ENCODE measurements around the gene ANAPC15. TPM values are rescaled to one million over a fixed set of nuclear protein-coding genes. Genes with fewer than 3 reads are reported as not detected.
"Not testable (repeated sequence)": the region's sequence is repeated elsewhere in the genome, so short reads cannot be mapped to it uniquely, and the experiment has no call there.

ANAPC15 gene
- total RNA-seq (ENCODE audit: unreplicated experiment): 36.5 TPM
- long read RNA-seq, partial matches to known transcripts: 4 of 13 reads
- long read RNA-seq, other reads (novel, unspliced or antisense): 2 of 13 reads

DNA sequence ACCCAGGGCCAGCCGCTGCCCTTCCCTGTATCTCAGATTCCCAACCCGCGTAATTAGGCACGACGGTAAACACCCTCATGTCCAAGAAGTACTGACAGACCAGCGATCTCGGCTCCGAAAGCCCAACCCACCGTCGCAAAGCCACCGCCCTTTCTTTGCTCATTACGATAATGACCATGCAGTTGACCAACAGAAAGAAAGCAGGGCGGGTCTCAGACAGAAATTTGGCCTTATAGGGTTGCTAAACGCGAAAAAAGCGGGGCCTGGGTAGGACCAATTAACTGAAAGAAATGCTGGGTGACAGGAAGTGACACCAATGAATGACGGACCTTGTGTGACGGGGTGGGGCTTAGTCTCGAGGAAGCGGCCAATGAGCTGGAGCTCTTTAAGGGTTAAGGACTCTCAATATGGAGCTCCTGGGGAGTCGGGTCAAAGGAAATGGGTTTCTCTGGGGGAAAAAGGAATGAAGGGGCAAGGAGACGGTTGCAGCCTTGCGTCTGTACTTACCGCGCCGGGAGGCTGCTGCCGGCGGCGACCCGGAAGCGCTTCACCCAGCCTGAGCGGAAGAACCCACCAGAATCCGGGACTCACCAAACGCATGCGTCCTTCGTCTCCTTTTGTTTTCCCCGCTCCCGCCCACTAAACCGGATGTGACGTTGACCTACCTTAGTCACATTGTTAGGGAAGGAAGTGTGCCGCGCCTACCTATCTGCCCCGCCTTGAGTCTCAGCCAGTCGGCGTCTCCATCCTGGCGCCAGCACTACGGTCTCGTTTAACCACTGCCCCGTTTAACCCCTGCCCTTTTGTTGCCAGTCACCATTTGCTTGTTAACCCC is at the start of gene ANAPC15:
Gene ANAPC15 (minus strand): TSS at position 553 of the 835 bp plus-strand sequence. CDS start 1,419 bp downstream, outside the sequence.
- peaks cover 18% of the 10 kb centered on the region for H3K27me3 Mint-ChIP-seq (ENCODE audit: unreplicated experiment)
- H3K9me3 Mint-ChIP-seq (ENCODE audit: unreplicated experiment): no peaks in the 10 kb centered on the region
- peak within 1 kb of the TSS; percentile 96 for H3K4me3 Mint-ChIP-seq (ENCODE audit: unreplicated experiment)
- TF ChIP-seq, protein P1, sequence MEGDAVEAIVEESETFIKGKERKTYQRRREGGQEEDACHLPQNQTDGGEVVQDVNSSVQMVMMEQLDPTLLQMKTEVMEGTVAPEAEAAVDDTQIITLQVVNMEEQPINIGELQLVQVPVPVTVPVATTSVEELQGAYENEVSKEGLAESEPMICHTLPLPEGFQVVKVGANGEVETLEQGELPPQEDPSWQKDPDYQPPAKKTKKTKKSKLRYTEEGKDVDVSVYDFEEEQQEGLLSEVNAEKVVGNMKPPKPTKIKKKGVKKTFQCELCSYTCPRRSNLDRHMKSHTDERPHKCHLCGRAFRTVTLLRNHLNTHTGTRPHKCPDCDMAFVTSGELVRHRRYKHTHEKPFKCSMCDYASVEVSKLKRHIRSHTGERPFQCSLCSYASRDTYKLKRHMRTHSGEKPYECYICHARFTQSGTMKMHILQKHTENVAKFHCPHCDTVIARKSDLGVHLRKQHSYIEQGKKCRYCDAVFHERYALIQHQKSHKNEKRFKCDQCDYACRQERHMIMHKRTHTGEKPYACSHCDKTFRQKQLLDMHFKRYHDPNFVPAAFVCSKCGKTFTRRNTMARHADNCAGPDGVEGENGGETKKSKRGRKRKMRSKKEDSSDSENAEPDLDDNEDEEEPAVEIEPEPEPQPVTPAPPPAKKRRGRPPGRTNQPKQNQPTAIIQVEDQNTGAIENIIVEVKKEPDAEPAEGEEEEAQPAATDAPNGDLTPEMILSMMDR (IDR thresholded peaks at IDR 0.05; ENCODE audit: unreplicated experiment): no peak
- H3K27ac Mint-ChIP-seq (ENCODE audit: unreplicated experiment): peak within 1 kb of the TSS; percentile 100
- peaks cover 14% of the 10 kb centered on the region for H3K36me3 Mint-ChIP-seq (ENCODE audit: low read depth, unreplicated experiment)
- peaks cover 7% of the 10 kb centered on the region for H3K4me1 Mint-ChIP-seq (ENCODE audit: unreplicated experiment)
- DNase-seq (ENCODE audit: low spot score): peak; percentile 89

GRCh38 chr11:72160319-72160718 is 47.8 kb upstream of the ANAPC15 start:
- TF ChIP-seq, protein P1 (IDR thresholded peaks at IDR 0.05; ENCODE audit: unreplicated experiment): no peak
- DNase-seq (ENCODE audit: low spot score): no peak
- Mint-ChIP-seq H3K4me3 (ENCODE audit: unreplicated experiment) (no peak overlapping the region), H3K4me1 (ENCODE audit: unreplicated experiment) (no peaks in the 10 kb centered on the region), H3K9me3 (ENCODE audit: unreplicated experiment) (no peaks in the 10 kb centered on the region), H3K36me3 (ENCODE audit: low read depth, unreplicated experiment) (no peaks in the 10 kb centered on the region), H3K27ac (ENCODE audit: unreplicated experiment) (no peak overlapping the region), H3K27me3 (ENCODE audit: unreplicated experiment) (no peaks in the 10 kb centered on the region)

- no peaks in the 10 kb centered on the region for H3K36me3 Mint-ChIP-seq (ENCODE audit: low read depth, unreplicated experiment)
- TF ChIP-seq, protein P1 (IDR thresholded peaks at IDR 0.05; ENCODE audit: unreplicated experiment): no peak
- no peak overlapping the region for H3K4me3 Mint-ChIP-seq (ENCODE audit: unreplicated experiment)
- H3K9me3 Mint-ChIP-seq (ENCODE audit: unreplicated experiment): no peaks in the 10 kb centered on the region
- no peak overlapping the region for H3K27ac Mint-ChIP-seq (ENCODE audit: unreplicated experiment)
- H3K4me1 Mint-ChIP-seq (ENCODE audit: unreplicated experiment): no peaks in the 10 kb centered on the region
- no peaks in the 10 kb centered on the region for H3K27me3 Mint-ChIP-seq (ENCODE audit: unreplicated experiment)
- no peak for DNase-seq (ENCODE audit: low spot score)
Observed at GRCh38 chr11:72157131-72157530, 44.6 kb upstream of the ANAPC15 start.

- TF ChIP-seq, protein P1 (IDR thresholded peaks at IDR 0.05; ENCODE audit: unreplicated experiment): no peak
- Mint-ChIP-seq H3K36me3 (ENCODE audit: low read depth, unreplicated experiment) (no peaks in the 10 kb centered on the region), H3K27ac (ENCODE audit: unreplicated experiment) (no peak overlapping the region), H3K9me3 (ENCODE audit: unreplicated experiment) (no peaks in the 10 kb centered on the region), H3K4me3 (ENCODE audit: unreplicated experiment) (no peak overlapping the region), H3K4me1 (ENCODE audit: unreplicated experiment) (no peaks in the 10 kb centered on the region), H3K27me3 (ENCODE audit: unreplicated experiment) (no peaks in the 10 kb centered on the region)
- DNase-seq (ENCODE audit: low spot score): no peak
Observed at GRCh38 chr11:72155751-72156150, 43.3 kb upstream of the ANAPC15 start.

DNA sequence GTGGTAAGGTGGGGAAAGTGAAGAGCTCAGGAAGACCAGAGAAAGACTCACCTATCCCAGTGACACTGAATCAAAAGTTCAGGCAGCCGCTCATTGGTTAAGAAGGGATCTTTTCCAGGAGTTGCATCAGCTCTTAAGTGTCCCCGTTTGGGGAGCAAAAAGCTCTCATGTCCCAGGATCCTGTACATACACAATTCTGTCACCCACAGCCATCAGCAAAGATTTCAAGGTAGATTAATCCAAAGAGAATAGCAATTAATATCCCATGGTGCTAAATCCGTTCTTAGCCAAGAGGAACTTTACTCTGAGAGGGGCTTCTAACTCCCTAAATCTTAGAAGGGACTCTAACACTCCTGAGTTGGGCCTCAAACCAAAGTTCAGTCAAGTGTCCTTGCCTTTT is 42.3 kb upstream of the ANAPC15 start:
- TF ChIP-seq, protein P1 (IDR thresholded peaks at IDR 0.05; ENCODE audit: unreplicated experiment): no peak
- Mint-ChIP-seq H3K27me3 (ENCODE audit: unreplicated experiment) (no peaks in the 10 kb centered on the region), H3K27ac (ENCODE audit: unreplicated experiment) (no peak overlapping the region), H3K4me1 (ENCODE audit: unreplicated experiment) (no peaks in the 10 kb centered on the region), H3K9me3 (ENCODE audit: unreplicated experiment) (no peaks in the 10 kb centered on the region), H3K4me3 (ENCODE audit: unreplicated experiment) (no peak overlapping the region), H3K36me3 (ENCODE audit: low read depth, unreplicated experiment) (no peaks in the 10 kb centered on the region)
- DNase-seq (ENCODE audit: low spot score): no peak

DNA sequence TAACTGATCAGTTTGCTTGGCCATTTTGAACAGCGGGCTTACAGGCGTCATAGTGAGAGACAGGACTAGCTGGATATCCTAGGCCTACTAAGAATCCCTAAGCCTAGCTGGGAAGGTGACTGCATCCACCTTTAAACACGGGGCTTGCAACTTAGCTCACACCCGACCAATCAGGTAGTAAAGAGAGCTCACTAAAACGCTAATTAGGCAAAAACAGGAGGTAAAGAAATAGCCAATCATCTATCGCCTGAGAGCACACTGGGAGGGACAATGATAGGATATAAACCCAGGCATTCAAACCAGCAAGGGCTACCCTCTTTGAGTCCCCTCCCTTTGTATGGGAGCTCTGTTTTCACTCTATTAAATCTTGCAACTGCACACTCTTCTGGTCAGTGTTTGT is 41.4 kb upstream of the ANAPC15 start:
- H3K9me3 Mint-ChIP-seq (ENCODE audit: unreplicated experiment); H3K27ac Mint-ChIP-seq (ENCODE audit: unreplicated experiment); H3K4me3 Mint-ChIP-seq (ENCODE audit: unreplicated experiment); H3K4me1 Mint-ChIP-seq (ENCODE audit: unreplicated experiment); H3K27me3 Mint-ChIP-seq (ENCODE audit: unreplicated experiment); H3K36me3 Mint-ChIP-seq (ENCODE audit: low read depth, unreplicated experiment); DNase-seq (ENCODE audit: low spot score): not testable (repeated sequence)
